GM06990 (cell line): Measurements from ENCODE around the gene LTA.

Experiments
- DNase-seq: peaks from one replicate; pipeline ENCODE4 v3.0.0-alpha.2; 2011; ENCODE audit not compliant: insufficient read length; ENCODE audit errors: extremely low read depth
- H3K27me3 ChIP-seq: replicated peaks from 2 replicates; pipeline ENCODE4 v1.6.0; 2011; ENCODE audit warnings: low read length; ENCODE audit not compliant: control insufficient read depth, insufficient read depth
- H3K36me3 ChIP-seq: 2 replicates; pipeline ENCODE4 v1.5.1; 2011; ENCODE audit warnings: low read length; ENCODE audit not compliant: control insufficient read depth, insufficient read depth
- H3K4me3 ChIP-seq: replicated peaks from 2 replicates; pipeline ENCODE4 v1.5.1; 2011; ENCODE audit warnings: low read depth, mild to moderate bottlenecking, control low read depth, low read length
- CTCF ChIP-seq: IDR thresholded peaks from 2 replicates; pipeline ENCODE4 v1.5.1; 2011; ENCODE audit warnings: low read length, control low read depth, mild to moderate bottlenecking, inconsistent platforms; ENCODE audit not compliant: insufficient read depth, poor library complexity, severe bottlenecking

LTA gene

GRCh38 chr6:31569861-31570536 is 2.1 kb upstream of the LTA start:
- H3K27me3 ChIP-seq, result no peaks in the 10 kb centered on the region
- H3K36me3 ChIP-seq, result no peaks in the 10 kb centered on the region
- no peak overlapping the region for H3K4me3 ChIP-seq
- TF ChIP-seq CTCF, result no peak
- DNase-seq, result no peak

- no peak for DNase-seq
- Histone ChIP-seq H3K4me3 (peak overlapping the region; percentile 71), H3K27me3 (no peaks in the 10 kb centered on the region), H3K36me3 (peaks cover 9% of the 10 kb centered on the region)
- TF ChIP-seq CTCF, result no peak
These were observed 1.4 kb downstream of the LTA start for GRCh38 chr6:31573239-31574105.

GRCh38 chr6:31574106-31575061 is 2.3 kb downstream of the LTA start:
- Histone ChIP-seq H3K36me3 (peaks cover 11% of the 10 kb centered on the region), H3K4me3 (peak overlapping the region; percentile 90), H3K27me3 (no peaks in the 10 kb centered on the region)
- DNase-seq, result no peak
- peak; percentile 37 for TF ChIP-seq CTCF

GRCh38 chr6:31575335-31575901 is 3.3 kb downstream of the LTA start, which contains the start of gene TNF:
Gene TNF (plus strand): TSS chr6:31575565. CDS start chr6:31575742, 177 bp downstream.
- Histone ChIP-seq H3K36me3 (peaks cover 11% of the 10 kb centered on the region), H3K27me3 (no peaks in the 10 kb centered on the region), H3K4me3 (peak within 1 kb of the TSS; percentile 90)
- no peak for TF ChIP-seq CTCF
- peak; percentile 87 for DNase-seq
